GM21723 (cell line): ENCODE data around the gene DMD.

Source experiments
- ATAC-seq: cut with Tn5 transposase; IDR thresholded peaks from one replicate; pipeline ENCODE4 v1.9.1; 2021; ENCODE audit warnings: mild to moderate bottlenecking, moderate library complexity; ENCODE audit not compliant: unreplicated experiment

DMD gene

DNA sequence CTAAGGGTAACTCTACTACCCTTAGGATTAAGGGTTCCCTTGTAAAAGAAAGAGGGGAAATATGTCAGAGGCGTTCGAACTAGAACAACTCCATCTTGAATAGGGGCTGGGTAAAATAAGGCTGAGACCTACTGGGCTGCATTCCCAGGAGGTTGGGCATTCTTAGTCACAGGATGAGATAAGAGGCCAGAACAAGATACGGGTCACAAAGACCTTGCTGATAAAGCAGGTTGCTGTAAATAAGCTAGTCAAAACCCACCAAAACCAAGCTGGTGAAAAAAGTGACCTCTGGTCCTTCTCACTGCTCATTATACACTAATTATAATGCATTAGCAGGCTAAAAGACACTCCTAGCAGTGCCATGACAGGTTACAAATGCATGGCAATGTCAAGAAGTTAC is 922.0 kb downstream of the DMD start:
- no peak for ATAC-seq

DNA sequence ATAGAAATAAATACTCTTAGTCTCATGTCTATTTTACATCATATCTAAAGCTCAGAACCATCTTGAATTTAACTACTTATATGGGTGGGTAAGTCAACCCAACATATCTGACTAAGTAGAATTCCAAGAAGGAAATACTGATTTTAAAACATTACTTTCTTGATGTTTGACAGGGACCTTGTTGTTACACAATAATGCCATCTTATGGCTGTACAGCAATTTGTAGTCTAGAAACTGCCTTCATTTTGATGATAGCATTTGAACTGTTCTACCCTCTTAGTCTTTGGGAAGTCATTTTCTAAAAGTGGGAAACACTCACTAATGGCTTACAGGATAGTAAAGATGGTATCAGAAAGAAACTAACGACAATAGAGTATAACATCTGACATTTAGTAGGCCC is 929.5 kb downstream of the DMD start:
- ATAC-seq = no peak

DNA sequence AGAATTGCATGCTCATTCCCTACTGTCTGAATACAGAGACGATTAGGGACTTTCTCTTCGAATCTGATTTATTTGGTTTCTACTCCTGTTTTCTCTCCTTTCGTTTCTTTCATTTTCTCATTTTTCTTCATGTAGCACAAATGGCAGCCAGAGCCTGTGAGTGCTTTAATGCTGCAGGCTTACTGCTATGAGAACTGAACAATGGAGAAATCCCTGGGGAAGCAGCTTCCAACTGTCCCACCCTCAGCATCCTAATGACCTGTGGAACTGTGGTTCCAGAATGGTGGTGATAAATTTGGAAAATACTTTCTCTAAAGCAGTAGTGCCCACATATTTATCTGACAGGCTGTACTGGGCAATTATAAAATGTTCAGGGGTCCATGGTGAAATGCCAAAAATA is 930.4 kb downstream of the DMD start:
- no peak for ATAC-seq

DNA sequence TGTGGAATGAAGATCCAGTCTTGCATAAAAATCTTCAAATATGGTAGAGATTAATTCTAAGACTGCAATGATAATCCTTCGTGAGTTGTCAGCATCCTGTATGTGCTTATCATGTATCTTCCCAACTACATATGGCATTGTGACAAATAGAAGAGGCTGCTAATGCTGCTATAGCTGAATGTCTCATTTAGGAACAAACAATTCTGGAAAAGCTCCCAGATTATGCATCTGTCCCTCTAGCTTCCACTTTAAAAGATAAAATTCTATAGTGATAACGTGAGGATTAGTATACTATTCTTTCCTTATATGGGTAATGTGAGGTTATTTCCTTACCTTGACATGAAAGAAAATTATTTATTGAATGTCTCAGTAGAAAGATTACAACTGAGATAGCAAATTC is 930.9 kb downstream of the DMD start:
- no peak for ATAC-seq

DNA sequence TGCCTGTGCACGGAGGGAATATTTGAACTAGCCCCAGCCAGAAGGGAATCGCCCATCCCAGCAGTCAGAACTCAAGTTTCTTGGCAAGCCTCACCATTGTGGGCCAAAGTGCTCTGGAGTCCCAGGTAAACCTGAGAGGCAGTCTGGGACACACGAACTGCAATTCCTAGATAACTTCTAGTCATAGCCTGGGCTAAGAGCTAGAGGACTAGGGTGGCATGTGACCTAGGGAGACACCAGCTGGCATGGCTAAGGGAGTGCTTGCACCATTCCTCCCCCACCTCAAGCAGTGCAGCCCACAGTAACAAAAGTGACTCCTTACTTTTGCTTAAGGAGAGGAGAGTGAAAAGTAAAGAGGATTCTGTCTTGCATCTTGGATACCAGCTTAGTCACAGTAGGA is 935.2 kb downstream of the DMD start:
- no peak for ATAC-seq

DNA sequence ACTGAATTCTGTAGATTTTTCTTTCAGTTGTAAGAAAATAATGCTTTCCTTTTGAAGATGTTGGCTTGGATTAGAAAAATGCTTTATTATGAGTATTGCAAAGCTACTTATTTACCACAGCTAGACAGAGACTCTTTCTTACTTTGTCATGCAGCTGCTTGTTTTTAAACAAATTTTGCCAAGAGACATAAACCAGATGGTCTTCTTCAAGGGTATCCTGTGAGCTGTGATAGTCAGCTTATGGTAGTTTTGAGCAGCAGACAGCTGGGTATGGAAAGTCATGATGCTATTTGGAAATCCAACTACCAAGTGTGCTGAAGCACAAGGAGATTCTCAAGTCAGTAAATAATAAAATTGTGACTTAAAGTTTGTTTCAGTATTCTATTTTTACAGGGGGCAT is 941.5 kb downstream of the DMD start:
- ATAC-seq = no peak

DNA sequence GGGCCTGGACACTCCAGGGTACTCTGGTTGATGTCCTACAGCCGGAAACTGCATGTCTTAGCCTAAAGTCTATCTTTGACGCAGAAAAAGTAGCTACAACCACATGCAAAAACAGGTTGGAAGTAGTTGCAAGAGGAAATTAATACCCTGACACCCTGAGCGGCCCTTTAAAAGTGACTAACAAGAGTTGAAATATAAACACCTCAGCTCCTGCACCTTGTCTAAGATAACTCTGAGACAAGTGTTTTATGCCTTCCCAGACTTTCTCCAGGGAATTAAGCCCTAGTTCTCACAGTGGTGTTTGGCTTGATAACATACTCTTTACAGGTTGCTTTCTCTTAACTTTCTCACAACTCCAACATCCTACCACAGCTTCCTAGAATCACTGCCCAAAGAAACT is 943.1 kb downstream of the DMD start:
- ATAC-seq = no peak

DNA sequence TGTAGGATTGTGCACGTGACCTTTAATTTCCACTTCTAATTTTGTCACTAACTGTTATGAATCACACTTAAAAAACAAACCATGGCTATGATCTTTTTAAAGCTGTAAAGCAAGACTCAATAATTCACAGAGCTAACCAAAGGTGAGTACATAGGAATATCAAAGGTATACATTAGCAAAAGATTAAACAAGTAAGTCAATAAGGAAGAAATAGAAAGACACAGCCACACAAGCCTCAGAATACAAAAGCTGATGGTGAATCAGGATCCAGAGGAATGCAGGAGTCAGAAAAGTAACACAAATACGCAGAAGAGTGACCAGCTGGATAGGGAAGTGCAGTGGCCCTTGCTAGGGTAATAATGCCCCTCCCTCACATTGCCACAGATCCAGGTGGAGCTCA is 943.6 kb downstream of the DMD start:
- no peak for ATAC-seq

DNA sequence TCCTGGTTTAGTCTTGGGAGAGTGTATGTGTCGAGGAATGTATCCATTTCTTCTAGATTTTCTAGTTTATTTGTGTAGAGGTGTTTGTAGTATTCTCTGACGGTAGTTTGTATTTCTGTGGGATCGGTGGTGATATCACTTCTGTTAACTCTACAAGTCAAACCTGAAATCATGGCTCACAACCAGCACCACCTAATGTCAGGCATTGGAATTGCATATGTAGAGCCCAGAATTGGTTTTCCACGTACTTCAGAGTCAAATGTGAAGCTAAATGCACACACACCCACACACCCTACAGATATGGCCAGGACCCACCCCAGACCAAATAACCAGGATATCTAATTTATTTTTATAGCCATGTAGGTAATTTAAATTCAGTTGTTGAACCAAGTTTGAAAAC is 964.7 kb downstream of the DMD start:
- peak; percentile 71 for ATAC-seq

DNA sequence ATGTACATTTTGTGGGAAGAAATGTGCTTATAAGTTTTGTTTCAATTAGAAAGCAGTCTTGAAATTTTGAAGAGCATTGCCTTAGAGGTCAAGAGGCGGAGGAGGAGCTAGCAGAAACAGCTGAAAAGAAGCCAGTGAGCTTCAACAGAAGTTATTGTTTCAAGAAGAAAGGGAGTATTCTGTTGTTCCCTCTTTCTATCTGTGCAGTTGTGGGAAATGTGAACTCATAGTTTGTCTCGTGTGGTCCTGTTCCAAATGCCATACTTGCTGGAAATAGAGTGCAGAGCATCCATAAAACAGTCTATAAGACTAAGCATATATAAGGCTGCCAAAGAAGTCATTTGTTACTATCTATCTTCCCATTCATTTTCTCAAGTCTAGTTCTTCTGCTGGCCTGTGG is 1015.7 kb downstream of the DMD start:
- ATAC-seq = no peak

DNA sequence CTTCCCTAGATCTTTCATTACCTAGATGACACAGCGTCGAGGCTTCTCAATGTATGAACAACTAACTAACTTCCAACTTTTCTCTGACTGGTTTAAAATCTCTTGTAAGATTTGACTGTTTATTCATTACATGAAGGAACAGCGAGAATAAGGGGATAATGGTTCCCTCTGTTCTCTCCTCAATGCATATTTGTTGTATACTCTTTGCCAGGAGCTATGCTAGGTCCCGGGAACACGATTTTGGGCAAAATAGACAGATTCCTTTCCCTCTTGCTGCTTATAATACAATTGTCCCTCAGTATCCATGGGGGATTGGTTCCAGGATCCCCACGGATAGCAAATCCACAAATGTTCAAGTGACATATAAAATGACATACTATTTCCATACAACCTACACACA is 1020.0 kb downstream of the DMD start:
- ATAC-seq = no peak

DNA sequence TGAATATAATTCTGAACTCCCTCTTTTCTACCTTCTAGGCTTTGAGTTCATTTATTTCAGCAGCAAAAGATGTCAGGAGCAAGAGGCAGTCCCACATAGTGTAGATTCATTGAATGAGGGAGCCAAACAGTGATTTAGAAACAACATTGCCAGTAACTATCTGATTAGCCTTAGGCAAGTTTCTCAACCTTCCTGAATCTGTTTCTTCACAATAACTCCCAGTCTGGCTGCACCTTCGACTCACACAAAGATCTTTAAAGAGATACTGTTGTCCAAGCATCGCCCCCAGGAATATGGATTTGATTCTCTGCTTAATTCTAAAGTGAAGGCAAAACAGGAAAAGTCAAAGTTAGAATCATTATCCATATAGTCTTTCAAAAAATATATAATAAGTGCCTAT is 1026.2 kb downstream of the DMD start:
- no peak for ATAC-seq

DNA sequence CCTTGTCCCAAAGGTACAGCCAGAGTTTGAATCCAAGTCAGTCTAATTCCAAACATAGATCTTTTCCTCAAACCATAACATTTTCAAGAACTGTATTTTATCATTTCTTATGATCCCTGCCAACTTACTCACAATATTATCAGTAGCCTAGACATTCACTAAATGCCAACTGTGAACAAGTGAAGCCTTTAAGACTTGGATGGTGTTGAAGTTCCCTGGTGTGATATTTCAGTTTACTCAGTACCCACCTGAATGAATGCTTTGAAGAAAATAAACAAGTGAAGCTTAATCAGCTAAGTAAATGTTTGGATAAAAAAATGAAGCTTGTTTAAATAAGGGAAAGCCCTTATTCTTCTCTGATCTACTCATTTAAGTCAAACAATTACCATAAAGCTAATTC is 1028.3 kb downstream of the DMD start:
- ATAC-seq = no peak

DNA sequence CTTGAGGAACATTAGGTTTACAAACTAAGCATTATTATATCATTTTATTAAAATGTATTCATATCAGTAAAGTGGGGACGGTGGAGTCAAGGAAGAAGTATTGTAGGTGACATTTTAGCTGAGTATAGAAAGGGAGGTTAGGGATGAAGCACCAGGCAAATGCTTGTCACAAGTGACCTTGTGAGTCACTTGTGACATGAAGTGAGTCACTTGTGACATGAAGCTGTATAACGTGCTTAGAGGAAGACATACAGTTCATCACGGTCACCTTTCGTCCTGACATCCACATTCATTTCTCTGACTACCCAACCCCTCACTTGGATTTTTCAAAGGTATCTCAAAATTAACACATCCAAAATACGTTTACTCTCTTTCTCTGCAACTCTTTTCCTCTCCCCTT is 1034.8 kb downstream of the DMD start:
- no peak for ATAC-seq

DNA sequence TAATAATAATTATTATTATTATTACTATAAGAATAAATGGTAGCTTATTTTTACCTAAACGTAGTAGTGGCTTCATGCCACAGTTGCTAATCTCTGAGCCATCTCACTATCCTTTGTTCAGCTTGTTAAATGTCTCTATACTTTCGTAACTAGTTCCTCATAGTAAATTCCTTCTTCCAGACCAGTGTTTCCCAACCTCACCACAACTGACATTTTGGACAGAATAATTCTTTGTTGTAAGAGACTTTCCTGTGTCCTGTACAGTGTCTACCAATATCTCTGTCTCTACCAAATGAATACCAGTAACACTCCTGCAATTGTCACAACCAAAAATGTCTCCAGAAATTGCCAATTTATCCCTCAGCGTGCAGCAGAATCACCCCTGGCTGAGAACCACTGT is 1040.9 kb downstream of the DMD start:
- no peak for ATAC-seq

DNA sequence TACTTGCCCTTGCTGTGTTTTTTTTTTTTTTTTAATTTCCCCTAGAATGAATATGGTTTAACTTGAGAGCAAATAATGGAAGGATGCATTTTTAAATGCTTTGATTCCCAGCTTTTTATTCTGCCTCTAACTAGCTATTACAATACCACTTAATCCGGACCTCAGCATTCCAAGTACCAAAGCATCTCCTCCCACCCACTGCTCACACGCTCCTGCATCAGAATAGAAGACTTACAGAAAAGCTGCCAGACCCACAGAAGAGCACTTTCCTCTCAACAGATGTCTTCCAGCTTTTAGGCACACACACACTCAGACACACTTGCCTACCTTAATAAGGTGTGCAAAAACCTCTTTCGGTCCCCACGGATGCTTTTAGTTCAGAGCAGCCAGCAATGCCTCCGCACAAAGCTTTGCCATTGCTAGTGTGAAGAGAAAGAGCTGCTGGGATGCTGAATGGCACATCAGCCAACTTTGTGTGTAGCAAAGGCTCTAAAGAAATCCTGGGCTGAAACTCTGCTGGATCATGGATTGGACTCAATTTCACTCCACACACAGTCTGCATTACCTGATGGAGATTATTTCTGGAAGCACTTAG is 1056.2 kb downstream of the DMD start:
- no peak for ATAC-seq

DNA sequence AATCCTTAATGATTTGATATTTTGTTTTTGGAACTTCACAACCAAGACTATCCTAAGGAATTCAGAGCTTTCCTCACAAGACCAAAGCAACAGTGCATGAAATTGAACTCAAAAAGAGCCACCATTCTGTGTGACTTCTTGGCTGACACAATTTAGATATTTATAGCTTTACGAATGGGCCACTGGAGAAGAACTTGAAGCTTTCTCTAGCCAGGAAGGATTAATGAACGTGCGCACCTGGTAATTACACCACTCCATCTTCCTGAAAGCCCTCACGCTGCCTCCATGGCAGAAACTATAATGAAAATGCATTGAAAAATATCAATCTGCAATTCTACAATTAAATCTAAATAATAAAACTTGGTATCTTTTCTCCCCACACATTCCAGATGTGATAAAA is 1057.8 kb downstream of the DMD start:
- ATAC-seq = no peak

DNA sequence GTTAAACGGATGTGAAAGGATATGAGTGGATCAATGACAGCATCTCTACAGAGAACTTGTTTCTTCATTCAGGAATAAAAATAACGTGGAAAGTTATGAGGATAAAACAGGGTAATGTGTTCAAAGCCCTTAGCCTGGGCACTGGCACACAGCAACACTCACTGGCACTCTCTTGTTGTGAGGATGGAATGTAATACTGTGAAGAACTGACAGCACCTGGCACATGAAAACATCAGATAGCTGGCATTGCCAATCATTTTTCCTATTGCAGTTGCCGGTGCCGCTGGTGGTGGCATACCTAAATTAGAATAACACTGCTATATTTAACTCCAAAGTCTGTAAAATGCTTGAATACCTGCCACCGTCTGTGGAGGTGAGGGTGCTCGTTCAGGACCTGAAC is 1061.2 kb downstream of the DMD start:
- no peak for ATAC-seq

DNA sequence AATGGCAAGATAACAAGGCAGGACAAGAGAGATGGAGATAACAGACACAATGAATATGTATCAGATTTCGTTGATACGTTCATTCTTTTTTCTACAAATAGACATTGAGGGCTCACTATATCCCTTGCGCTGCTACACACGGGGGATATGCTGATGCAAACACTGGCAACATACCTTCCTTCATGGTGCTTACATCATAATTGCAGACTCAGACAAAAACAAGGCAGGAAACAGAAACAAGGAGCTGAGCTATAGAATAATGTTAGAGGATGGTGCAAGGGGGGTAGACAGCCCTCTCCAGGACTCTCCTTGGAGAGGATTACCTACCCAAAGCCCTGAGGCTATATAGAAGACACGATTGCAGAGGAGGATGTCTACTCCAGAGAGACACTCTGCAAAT is 1069.5 kb downstream of the DMD start:
- no peak for ATAC-seq

DNA sequence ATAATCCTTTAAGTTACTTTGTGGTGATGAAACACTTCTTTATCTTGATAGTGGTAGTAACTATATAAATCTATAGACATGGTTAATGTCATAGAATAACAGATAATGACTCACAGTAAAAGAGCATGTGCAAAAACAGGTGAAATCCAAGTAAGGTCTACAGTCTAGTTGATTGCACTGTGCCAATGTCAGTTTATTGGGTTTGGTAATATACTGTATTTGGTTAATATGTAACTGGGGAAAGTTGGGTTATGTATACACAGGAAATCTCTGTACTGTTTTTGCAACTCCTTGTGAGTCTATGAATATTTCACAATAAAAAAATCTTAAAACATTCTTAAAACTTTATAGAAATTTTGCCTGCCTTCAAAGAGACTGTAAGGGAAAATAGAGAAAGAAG is 1071.9 kb downstream of the DMD start:
- ATAC-seq = no peak

DNA sequence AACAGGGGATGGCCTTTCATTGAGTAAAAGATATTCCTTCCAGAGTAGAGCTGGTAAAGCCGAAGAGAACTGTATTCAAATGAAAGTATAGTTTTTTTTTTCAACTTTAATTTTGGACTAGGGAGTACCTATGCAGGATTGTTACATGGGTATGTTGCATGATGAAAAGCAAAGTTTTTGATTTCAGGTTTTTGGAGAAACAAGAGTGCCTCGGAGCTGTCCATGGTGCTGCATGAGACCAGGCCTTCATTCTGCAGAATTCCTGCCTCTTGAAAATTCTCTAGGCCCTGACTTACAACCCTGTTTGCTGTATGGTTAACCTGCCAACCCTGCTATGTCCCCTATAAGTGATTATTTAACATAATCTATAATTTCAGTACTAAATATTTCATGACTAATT is 1073.8 kb downstream of the DMD start:
- no peak for ATAC-seq

DNA sequence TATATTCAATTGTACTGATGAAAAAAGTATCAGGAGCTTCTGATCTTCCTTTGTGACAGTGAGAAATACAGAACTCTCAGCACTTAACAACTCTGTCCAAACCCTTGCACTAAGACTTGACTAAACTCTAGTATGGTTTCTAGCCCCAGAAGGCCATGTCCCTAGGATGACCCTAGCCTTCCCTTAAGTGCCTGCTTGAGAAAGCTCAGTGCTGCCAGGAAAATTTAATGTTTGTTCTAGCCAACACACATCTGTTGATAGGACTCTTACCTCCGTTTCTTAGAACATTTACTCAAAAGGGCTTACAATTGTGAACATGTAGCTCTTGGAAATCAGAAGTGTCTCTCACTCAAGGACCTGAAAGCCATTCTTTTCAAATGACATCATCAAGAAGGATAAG is 1084.4 kb downstream of the DMD start:
- no peak for ATAC-seq

DNA sequence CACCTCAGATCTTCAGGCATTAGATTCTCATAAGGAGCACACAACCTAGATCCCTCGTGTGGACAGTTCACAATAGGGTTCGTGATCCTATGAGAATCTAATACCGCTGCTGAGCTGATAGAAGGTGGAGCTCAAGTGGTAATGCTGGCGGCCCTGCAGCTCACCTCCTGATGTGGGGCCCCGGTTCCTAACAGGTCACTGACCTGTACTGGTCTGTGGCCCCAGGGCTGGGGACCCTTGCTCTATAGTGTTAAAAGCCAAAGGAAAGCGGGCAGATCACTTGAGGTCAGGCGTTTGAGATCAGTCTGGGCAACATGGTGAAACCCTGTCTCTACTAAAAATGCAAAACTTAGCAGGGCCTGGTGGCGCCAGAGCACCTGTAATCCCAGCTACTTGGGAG is 1092.5 kb downstream of the DMD start:
- no peak for ATAC-seq

DNA sequence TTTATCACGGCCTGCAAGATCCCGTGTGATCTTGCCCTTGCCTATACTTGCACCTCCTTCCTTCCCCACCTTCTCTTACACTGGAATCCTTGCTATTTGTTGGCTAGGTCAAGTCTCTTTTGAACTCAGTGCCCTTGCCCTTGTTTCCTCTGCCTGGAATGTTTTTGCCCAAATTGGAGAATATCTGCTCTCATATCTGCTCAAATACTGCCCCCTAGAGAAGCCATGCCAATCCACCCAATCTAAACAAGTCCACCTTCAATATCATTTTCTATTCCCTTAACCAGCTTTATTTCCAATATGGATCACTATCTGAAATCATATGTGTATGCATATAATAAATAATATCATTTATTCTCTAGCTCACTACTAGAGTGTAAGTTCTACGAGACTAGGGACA is 1095.3 kb downstream of the DMD start:
- no peak for ATAC-seq
